DND-41 (cell line): ENCODE results near the gene CFAP251.

ENCODE experiments used
- EZH2 ChIP-seq: IDR thresholded peaks from 3 replicates; pipeline ENCODE4 v1.6.1; 2012; ENCODE audit warnings: borderline replicate concordance, low read depth, mild to moderate bottlenecking, moderate library complexity, low read length, inconsistent platforms; ENCODE audit not compliant: severe bottlenecking
- TF ChIP-seq, protein P1 (sequence below): IDR thresholded peaks from 2 replicates; pipeline ENCODE4 v1.5.1; 2012; ENCODE audit warnings: borderline replicate concordance, low read length, moderate library complexity, mild to moderate bottlenecking; ENCODE audit not compliant: poor library complexity, severe bottlenecking; ENCODE audit errors: extremely low read depth

DNA sequence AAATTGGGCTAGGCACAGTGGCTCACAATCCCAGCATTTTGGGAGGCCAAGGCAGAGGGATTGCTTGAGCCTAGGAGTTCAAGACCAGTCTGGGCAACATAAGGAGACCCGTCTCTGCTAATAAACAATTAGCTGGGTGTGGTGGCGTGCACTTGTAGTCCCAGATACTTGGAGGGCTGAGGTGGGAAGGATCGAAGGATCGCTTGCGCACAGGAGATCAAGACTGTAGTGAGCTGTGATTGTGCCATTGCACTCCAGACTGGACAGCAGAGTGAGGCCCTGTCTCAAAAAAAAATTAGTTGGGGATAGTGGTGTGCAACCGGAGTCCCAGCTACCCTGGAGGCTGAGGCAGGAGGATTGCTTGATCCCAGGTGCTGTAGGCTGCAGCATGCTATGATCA is 64.6 kb downstream of the CFAP251 start:
- TF ChIP-seq, protein P1, sequence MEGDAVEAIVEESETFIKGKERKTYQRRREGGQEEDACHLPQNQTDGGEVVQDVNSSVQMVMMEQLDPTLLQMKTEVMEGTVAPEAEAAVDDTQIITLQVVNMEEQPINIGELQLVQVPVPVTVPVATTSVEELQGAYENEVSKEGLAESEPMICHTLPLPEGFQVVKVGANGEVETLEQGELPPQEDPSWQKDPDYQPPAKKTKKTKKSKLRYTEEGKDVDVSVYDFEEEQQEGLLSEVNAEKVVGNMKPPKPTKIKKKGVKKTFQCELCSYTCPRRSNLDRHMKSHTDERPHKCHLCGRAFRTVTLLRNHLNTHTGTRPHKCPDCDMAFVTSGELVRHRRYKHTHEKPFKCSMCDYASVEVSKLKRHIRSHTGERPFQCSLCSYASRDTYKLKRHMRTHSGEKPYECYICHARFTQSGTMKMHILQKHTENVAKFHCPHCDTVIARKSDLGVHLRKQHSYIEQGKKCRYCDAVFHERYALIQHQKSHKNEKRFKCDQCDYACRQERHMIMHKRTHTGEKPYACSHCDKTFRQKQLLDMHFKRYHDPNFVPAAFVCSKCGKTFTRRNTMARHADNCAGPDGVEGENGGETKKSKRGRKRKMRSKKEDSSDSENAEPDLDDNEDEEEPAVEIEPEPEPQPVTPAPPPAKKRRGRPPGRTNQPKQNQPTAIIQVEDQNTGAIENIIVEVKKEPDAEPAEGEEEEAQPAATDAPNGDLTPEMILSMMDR: no peak
- TF ChIP-seq EZH2: no peak
